SU-DHL-6 (cell line): ENCODE data around the gene RPRML.

Experiments used
- CTCF ChIP-seq: fragments of 200-600 bp; sonication (generic); IDR thresholded peaks from one replicate; pipeline ENCODE4 v1.5.1; 2017; ENCODE audit warnings: antibody characterized with exemption, mild to moderate bottlenecking, low read length, moderate library complexity; ENCODE audit not compliant: insufficient read depth, poor library complexity, severe bottlenecking
- EZH2phosphoT487 ChIP-seq: fragments of 200-600 bp; sonication (generic), shearing (Covaris generic); conservative IDR thresholded peaks from 2 replicates; pipeline ENCODE4 v1.6.1; 2018; ENCODE audit warnings: mild to moderate bottlenecking, antibody characterized with exemption, low read length, moderate library complexity, mixed read lengths

GRCh38 chr17:46983782-46984181, 4.7 kb upstream of the RPRML start:
- TF ChIP-seq CTCF, result no peak
- TF ChIP-seq EZH2phosphoT487, result no peak
